HCT116 (cell line): Measurements from ENCODE around the gene SWT1. TPM values are rescaled to one million over a fixed set of nuclear protein-coding genes. Genes with fewer than 3 reads are reported as not detected.

ENCODE experiments used
- ATAC-seq: fragments of 200-7000 bp; cut with Tn5 transposase; 2 replicates; pipeline ENCODE4 v1.9.1; 2020; ENCODE audit warnings: mild to moderate bottlenecking, moderate library complexity
- BruUV-seq: library from RNA; stranded (reverse); fragments of 400-500 nt; replicated peaks from 2 replicates; lab custom pipeline; 2021; lab: Mats Ljungman, UMichigan
- CTCF ChIA-PET: fragments of 300-600 bp; sonication (Branson Sonifier 250); formaldehyde crosslinking; loops from one replicate; lab custom pipeline; 2021; ENCODE audit warnings: antibody characterized with exemption; lab: Charles Lee
- POLR2A ChIA-PET: fragments of 300-600, 350-600 bp; sonication (Branson Sonifier 250); formaldehyde crosslinking; loops from one replicate; lab custom pipeline; 2021; ENCODE audit warnings: antibody characterized with exemption; lab: Charles Lee
- RAD21 ChIA-PET, 2 experiments: fragments of 300-600 bp; sonication (Branson Sonifier 250); formaldehyde crosslinking; loops; one replicate each; lab custom pipeline; 2023; ENCODE audit warnings: low total read pairs in 2 of 2; ENCODE audit not compliant: uncharacterized antibody in 2 of 2, unreplicated experiment in 2 of 2, low non-redundant PET in 1 of 2; lab: Charles Lee
- DNase-seq: peaks from one replicate; pipeline ENCODE4 v3.0.0-alpha.2; 2010; ENCODE audit warnings: low read depth, low spot score
- H2AFZ ChIP-seq: fragments of 200-600 bp; shearing (Covaris generic), sonication (generic); 2 replicates; pipeline ENCODE4 v1.6.1; 2017; ENCODE audit warnings: low read depth, mixed run types, mixed read lengths, antibody characterized with exemption, low read length; ENCODE audit not compliant: poor library complexity, severe bottlenecking
- H3K27ac ChIP-seq: 2 replicates; pipeline ENCODE4 v1.5.1; 2012; ENCODE audit warnings: low read depth, low read length
- H3K27me3 ChIP-seq: fragments of 200-600 bp; sonication (generic); 2 replicates; pipeline ENCODE4 v1.6.1; 2016; ENCODE audit warnings: mixed run types, low read length, mixed read lengths; ENCODE audit not compliant: insufficient read depth
- H3K36me3 ChIP-seq, 2 experiments: fragments of 200-500 bp in 1 of 2; fragments of 200-600 bp in 1 of 2; sonication (Bioruptor generic) in 1 of 2; sonication (generic) in 1 of 2; 2 replicates each; pipeline versions ENCODE4 v1.5.1 to v1.6.1; 2014 to 2016; ENCODE audit warnings: low read length in 2 of 2, inconsistent platforms in 1 of 2, mixed read lengths in 1 of 2, mixed run types in 1 of 2; ENCODE audit not compliant: insufficient read depth in 2 of 2, control insufficient read depth in 1 of 2
- H3K4me1 ChIP-seq, 2 experiments: fragments of 200-600 bp in 1 of 2; sonication (generic) in 1 of 2; 2 replicates each; pipeline versions ENCODE4 v1.5.1 to v1.6.1; 2012 to 2017; ENCODE audit warnings: low read length in 2 of 2, inconsistent platforms in 1 of 2, mild to moderate bottlenecking in 1 of 2, mixed read lengths in 1 of 2, mixed run types in 1 of 2, moderate library complexity in 1 of 2; ENCODE audit not compliant: insufficient read depth in 2 of 2, control insufficient read depth in 1 of 2
- H3K4me2 ChIP-seq: fragments of 200-600 bp; sonication (generic); 2 replicates; pipeline ENCODE4 v1.6.1; 2017; ENCODE audit warnings: mixed run types, low read length, mixed read lengths
- H3K4me3 ChIP-seq, 2 experiments: fragments of 200-600 bp in 1 of 2; sonication (generic) in 1 of 2; replicated peaks in 1 of 2; 2 replicates each; pipeline ENCODE4 v1.5.1; 2011 to 2016; ENCODE audit warnings: low read length in 2 of 2, control low read depth in 1 of 2, low read depth in 1 of 2, mild to moderate bottlenecking in 1 of 2, mixed read lengths in 1 of 2, mixed run types in 1 of 2
- H3K79me2 ChIP-seq: fragments of 200-600 bp; sonication (generic); 2 replicates; pipeline ENCODE4 v1.6.1; 2017; ENCODE audit warnings: mild to moderate bottlenecking, mixed run types, low read length, moderate library complexity, mixed read lengths; ENCODE audit not compliant: insufficient read depth
- H3K9ac ChIP-seq: fragments of 200-600 bp; sonication (generic); 2 replicates; pipeline ENCODE4 v1.6.1; 2016; ENCODE audit warnings: low read length, mixed read lengths
- H3K9me2 ChIP-seq: fragments of 200-600 bp; sonication (generic), shearing (Covaris generic); 2 replicates; pipeline ENCODE4 v1.6.1; 2017; ENCODE audit warnings: mixed run types, mild to moderate bottlenecking, moderate library complexity; ENCODE audit not compliant: insufficient read depth
- H3K9me3 ChIP-seq, 2 experiments: fragments of 200-500 bp in 1 of 2; fragments of 200-600 bp in 1 of 2; sonication (Bioruptor generic) in 1 of 2; sonication (generic) in 1 of 2; 2 replicates each; pipeline ENCODE4 v1.6.1; 2014 to 2017; ENCODE audit warnings: low read length in 2 of 2, mixed read lengths in 2 of 2, inconsistent platforms in 1 of 2, low read depth in 1 of 2, mild to moderate bottlenecking in 1 of 2, mixed run types in 1 of 2, moderate library complexity in 1 of 2; ENCODE audit not compliant: control insufficient read depth in 1 of 2, insufficient read depth in 1 of 2
- H4K20me1 ChIP-seq: fragments of 200-600 bp; sonication (generic), shearing (Covaris generic); 2 replicates; pipeline ENCODE4 v1.6.1; 2017; ENCODE audit warnings: mixed run types, mild to moderate bottlenecking, moderate library complexity; ENCODE audit not compliant: insufficient read depth
- CEBPB ChIP-seq: IDR thresholded peaks from 2 replicates; pipeline ENCODE4 v1.6.1; 2012; ENCODE audit warnings: low read depth
- ELF1 ChIP-seq: IDR thresholded peaks from 2 replicates; pipeline ENCODE4 v1.6.1; 2012; ENCODE audit warnings: low read depth, borderline replicate concordance
- EZH2 ChIP-seq: fragments of 200-600 bp; sonication (generic); IDR thresholded peaks from 2 replicates; pipeline ENCODE4 v1.6.1; 2017; ENCODE audit warnings: antibody characterized with exemption, mixed run types
- EZH2phosphoT487 ChIP-seq: fragments of 200-600 bp; IDR thresholded peaks from 2 replicates; pipeline ENCODE4 v1.6.1; 2018; ENCODE audit warnings: antibody characterized with exemption, borderline replicate concordance
- JUND ChIP-seq: IDR thresholded peaks from 2 replicates; pipeline ENCODE4 v1.6.1; 2012
- POLR2A ChIP-seq: IDR thresholded peaks from 2 replicates; pipeline ENCODE4 v1.7.0; 2011; ENCODE audit warnings: borderline replicate concordance; ENCODE audit not compliant: insufficient read depth, insufficient read length; ENCODE audit errors: extremely low read depth
- POLR2AphosphoS5 ChIP-seq: IDR thresholded peaks from 2 replicates; pipeline ENCODE4 v1.6.1; 2011; ENCODE audit warnings: mild to moderate bottlenecking, low read depth, low read length, moderate library complexity
- RAD21 ChIP-seq: IDR thresholded peaks from 2 replicates; pipeline ENCODE4 v1.6.1; 2012; ENCODE audit warnings: low read depth, mild to moderate bottlenecking
- SIN3A ChIP-seq: IDR thresholded peaks from 2 replicates; pipeline ENCODE4 v1.6.1; 2012; ENCODE audit warnings: low read depth
- SP1 ChIP-seq: IDR thresholded peaks from 2 replicates; pipeline ENCODE4 v1.6.1; 2012; ENCODE audit warnings: low read depth
- TCF7L2 ChIP-seq: IDR thresholded peaks from 2 replicates; pipeline ENCODE4 v1.7.0; 2011; ENCODE audit warnings: borderline replicate concordance, inconsistent platforms; ENCODE audit not compliant: insufficient read depth, insufficient read length; ENCODE audit errors: extremely low read depth
- YY1 ChIP-seq: IDR thresholded peaks from 2 replicates; pipeline ENCODE4 v1.6.1; 2011; ENCODE audit warnings: low read length, low read depth, moderate library complexity, mild to moderate bottlenecking; ENCODE audit not compliant: insufficient replicate concordance; ENCODE audit errors: extremely low read depth
- ZFX ChIP-seq: fragments of 450-650 bp; IDR thresholded peaks from 2 replicates; pipeline ENCODE4 v1.6.1; 2017
- ZNF274 ChIP-seq: fragments of 200-500 bp; sonication (Bioruptor generic); IDR thresholded peaks from 2 replicates; pipeline ENCODE4 v1.6.1; 2014; ENCODE audit warnings: mild to moderate bottlenecking, low read depth, low read length, inconsistent platforms
- intact Hi-C: fragments of 100-400 bp; cut with micrococcal nuclease; formaldehyde crosslinking; loops from 2 replicates; pipeline ENCODE4 v1.10.0; 2022
- total RNA-seq: library from RNA; stranded (reverse); gene quantifications from one replicate; pipeline ENCODE4 v1.2.1, GENCODE V29; 2021; ENCODE audit not compliant: unreplicated experiment
- TF ChIP-seq, protein P1 (sequence below): IDR thresholded peaks from 2 replicates; pipeline ENCODE4 v1.6.1; 2011; ENCODE audit warnings: mild to moderate bottlenecking, low read length, moderate library complexity; ENCODE audit not compliant: insufficient replicate concordance; ENCODE audit errors: extremely low read depth
- TF ChIP-seq, protein P2 (sequence below), 3 experiments: fragments of 200-600 bp in 1 of 3; sonication (generic) in 1 of 3; IDR thresholded peaks in 2 of 3; conservative IDR thresholded peaks in 1 of 3; 2 replicates each; pipeline ENCODE4 v1.5.1; 2012 to 2017; ENCODE audit warnings: low read depth in 2 of 3, low read length in 2 of 3, antibody characterized with exemption in 1 of 3, borderline replicate concordance in 1 of 3, control low read depth in 1 of 3, mild to moderate bottlenecking in 1 of 3, mixed read lengths in 1 of 3, mixed run types in 1 of 3, moderate library complexity in 1 of 3; ENCODE audit not compliant: insufficient read depth in 1 of 3
- TF ChIP-seq, protein P3 (sequence below): IDR thresholded peaks from 2 replicates; pipeline ENCODE4 v1.6.1; 2012
- TF ChIP-seq, protein P4 (sequence below): IDR thresholded peaks from 2 replicates; pipeline ENCODE4 v1.6.1; 2012; ENCODE audit warnings: low read depth
- TF ChIP-seq, protein P5 (sequence below): IDR thresholded peaks from 2 replicates; pipeline ENCODE4 v1.6.1; 2012

The SWT1 gene
- total RNA-seq, 1 experiment from 2014 or later, result 3.3 TPM

DNA sequence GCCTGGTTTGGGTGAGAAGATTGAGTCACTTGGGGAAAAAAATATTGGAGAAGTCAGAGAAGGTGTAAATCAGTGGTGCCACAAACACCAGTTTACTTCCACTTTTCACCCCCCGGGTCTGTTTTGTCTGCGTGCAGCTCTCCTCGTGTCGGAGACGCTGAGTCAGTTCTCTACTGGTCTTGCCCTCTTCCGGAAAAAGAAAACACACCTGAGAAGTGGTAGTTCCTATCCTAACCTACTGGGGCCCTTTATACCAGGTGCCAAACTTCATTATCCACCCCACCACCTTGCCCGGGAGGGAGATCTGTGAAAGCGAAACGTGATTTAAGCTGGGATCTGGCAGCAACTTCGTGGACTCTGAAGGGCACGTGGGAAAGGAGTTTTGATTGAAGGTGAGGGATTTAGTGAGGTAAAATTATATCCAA is 160.9 kb downstream of the SWT1 start:
- ChIA-PET RAD21 (interaction anchor here in 1 of 2 experiments (1.2 kb wide), 1 partner anchor 353 kb away, joined by 4 read pairs; no protein-coding TSS in a partner anchor), POLR2A (interaction anchor here (0.6 to 2.1 kb wide), 4 partner anchors 19 to 347 kb away, joined by 3 to 9 read pairs (median 4); no protein-coding TSS in a partner anchor), CTCF (interaction anchor here (0.9 to 2.9 kb wide), 4 partner anchors 26 to 362 kb away, joined by 3 to 10 read pairs (median 8); no protein-coding TSS in a partner anchor)
- peak overlapping the region; percentile 83 for H3K4me2 ChIP-seq
- H3K79me2 ChIP-seq, result peaks cover 41% of the 10 kb centered on the region
- H3K27me3 ChIP-seq, result no peaks in the 10 kb centered on the region
- peak; percentile 47 for DNase-seq
- H4K20me1 ChIP-seq, result peaks cover 29% of the 10 kb centered on the region; the same call in 1 of the 2 replicates
- H3K27ac ChIP-seq, result peak overlapping the region; percentile 78
- H3K4me3 ChIP-seq, result peak overlapping the region; percentile 81 to 88
- intact Hi-C loops, result loop anchor here (5.0 to 10.0 kb wide), 2 partner anchors 163 to 364 kb away; partner anchors contain the start of genes SWT1 and TRMT1L
- peak overlapping the region; percentile 96 for H3K9ac ChIP-seq
- H2AFZ ChIP-seq, result peak overlapping the region; percentile 67
- no peaks in the 10 kb centered on the region for H3K9me2 ChIP-seq
- TSS peak; percentile 89 for BruUV-seq
- no peaks in the 10 kb centered on the region for H3K36me3 ChIP-seq
- H3K9me3 ChIP-seq, result no peaks in the 10 kb centered on the region
- peak; percentile 33 for ATAC-seq
- peaks cover 8 to 27% of the 10 kb centered on the region in 2 experiments; a peak in 3 of 4 replicates for H3K4me1 ChIP-seq
- TF ChIP-seq ZNF274 (no peak), CEBPB (no peak), ELF1 (no peak; the same call in 1 of the 2 replicates), TCF7L2 (no peak), JUND (0 out of 2 replicates have a peak, but pooled peaks have one; percentile 9), EZH2 (no peak), POLR2A (no peak), YY1 (peak; percentile 17), EZH2phosphoT487 (no peak), ZFX (no peak), RAD21 (no peak), SIN3A (peak; percentile 42), SP1 (no peak), POLR2AphosphoS5 (no peak)
- TF ChIP-seq, protein P1, sequence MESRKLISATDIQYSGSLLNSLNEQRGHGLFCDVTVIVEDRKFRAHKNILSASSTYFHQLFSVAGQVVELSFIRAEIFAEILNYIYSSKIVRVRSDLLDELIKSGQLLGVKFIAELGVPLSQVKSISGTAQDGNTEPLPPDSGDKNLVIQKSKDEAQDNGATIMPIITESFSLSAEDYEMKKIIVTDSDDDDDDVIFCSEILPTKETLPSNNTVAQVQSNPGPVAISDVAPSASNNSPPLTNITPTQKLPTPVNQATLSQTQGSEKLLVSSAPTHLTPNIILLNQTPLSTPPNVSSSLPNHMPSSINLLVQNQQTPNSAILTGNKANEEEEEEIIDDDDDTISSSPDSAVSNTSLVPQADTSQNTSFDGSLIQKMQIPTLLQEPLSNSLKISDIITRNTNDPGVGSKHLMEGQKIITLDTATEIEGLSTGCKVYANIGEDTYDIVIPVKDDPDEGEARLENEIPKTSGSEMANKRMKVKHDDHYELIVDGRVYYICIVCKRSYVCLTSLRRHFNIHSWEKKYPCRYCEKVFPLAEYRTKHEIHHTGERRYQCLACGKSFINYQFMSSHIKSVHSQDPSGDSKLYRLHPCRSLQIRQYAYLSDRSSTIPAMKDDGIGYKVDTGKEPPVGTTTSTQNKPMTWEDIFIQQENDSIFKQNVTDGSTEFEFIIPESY, result no peak
- TF ChIP-seq, protein P2, sequence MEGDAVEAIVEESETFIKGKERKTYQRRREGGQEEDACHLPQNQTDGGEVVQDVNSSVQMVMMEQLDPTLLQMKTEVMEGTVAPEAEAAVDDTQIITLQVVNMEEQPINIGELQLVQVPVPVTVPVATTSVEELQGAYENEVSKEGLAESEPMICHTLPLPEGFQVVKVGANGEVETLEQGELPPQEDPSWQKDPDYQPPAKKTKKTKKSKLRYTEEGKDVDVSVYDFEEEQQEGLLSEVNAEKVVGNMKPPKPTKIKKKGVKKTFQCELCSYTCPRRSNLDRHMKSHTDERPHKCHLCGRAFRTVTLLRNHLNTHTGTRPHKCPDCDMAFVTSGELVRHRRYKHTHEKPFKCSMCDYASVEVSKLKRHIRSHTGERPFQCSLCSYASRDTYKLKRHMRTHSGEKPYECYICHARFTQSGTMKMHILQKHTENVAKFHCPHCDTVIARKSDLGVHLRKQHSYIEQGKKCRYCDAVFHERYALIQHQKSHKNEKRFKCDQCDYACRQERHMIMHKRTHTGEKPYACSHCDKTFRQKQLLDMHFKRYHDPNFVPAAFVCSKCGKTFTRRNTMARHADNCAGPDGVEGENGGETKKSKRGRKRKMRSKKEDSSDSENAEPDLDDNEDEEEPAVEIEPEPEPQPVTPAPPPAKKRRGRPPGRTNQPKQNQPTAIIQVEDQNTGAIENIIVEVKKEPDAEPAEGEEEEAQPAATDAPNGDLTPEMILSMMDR (IDR thresholded peaks at IDR 0.05 in 2 of 3, conservative IDR thresholded peaks at IDR 0.05 in 1 of 3; ENCODE audit: borderline replicate concordance in 1 of 3, insufficient read depth in 1 of 3, low read depth in 2 of 3, low read length in 2 of 3), result no peak
- TF ChIP-seq, protein P3, sequence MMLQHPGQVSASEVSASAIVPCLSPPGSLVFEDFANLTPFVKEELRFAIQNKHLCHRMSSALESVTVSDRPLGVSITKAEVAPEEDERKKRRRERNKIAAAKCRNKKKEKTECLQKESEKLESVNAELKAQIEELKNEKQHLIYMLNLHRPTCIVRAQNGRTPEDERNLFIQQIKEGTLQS, result no peak
- TF ChIP-seq, protein P4, sequence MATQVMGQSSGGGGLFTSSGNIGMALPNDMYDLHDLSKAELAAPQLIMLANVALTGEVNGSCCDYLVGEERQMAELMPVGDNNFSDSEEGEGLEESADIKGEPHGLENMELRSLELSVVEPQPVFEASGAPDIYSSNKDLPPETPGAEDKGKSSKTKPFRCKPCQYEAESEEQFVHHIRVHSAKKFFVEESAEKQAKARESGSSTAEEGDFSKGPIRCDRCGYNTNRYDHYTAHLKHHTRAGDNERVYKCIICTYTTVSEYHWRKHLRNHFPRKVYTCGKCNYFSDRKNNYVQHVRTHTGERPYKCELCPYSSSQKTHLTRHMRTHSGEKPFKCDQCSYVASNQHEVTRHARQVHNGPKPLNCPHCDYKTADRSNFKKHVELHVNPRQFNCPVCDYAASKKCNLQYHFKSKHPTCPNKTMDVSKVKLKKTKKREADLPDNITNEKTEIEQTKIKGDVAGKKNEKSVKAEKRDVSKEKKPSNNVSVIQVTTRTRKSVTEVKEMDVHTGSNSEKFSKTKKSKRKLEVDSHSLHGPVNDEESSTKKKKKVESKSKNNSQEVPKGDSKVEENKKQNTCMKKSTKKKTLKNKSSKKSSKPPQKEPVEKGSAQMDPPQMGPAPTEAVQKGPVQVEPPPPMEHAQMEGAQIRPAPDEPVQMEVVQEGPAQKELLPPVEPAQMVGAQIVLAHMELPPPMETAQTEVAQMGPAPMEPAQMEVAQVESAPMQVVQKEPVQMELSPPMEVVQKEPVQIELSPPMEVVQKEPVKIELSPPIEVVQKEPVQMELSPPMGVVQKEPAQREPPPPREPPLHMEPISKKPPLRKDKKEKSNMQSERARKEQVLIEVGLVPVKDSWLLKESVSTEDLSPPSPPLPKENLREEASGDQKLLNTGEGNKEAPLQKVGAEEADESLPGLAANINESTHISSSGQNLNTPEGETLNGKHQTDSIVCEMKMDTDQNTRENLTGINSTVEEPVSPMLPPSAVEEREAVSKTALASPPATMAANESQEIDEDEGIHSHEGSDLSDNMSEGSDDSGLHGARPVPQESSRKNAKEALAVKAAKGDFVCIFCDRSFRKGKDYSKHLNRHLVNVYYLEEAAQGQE, result no peak
- TF ChIP-seq, protein P5, sequence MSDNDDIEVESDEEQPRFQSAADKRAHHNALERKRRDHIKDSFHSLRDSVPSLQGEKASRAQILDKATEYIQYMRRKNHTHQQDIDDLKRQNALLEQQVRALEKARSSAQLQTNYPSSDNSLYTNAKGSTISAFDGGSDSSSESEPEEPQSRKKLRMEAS, result peak; percentile 78
